ENCODE results near the gene MTERF1.

GRCh38 chr7:91880016-91880412, 488 bp downstream of the MTERF1 start:
- TF ChIP-seq CTCF (IDR thresholded peaks at IDR 0.05) (no peak), POLR2AphosphoS5 (IDR thresholded peaks at IDR 0.05; ENCODE audit: low read depth, low read length) (no peak), TCF7L2 (IDR thresholded peaks at IDR 0.05; ENCODE audit: low read depth, low read length) (no peak)
- TF ChIP-seq, protein P1, sequence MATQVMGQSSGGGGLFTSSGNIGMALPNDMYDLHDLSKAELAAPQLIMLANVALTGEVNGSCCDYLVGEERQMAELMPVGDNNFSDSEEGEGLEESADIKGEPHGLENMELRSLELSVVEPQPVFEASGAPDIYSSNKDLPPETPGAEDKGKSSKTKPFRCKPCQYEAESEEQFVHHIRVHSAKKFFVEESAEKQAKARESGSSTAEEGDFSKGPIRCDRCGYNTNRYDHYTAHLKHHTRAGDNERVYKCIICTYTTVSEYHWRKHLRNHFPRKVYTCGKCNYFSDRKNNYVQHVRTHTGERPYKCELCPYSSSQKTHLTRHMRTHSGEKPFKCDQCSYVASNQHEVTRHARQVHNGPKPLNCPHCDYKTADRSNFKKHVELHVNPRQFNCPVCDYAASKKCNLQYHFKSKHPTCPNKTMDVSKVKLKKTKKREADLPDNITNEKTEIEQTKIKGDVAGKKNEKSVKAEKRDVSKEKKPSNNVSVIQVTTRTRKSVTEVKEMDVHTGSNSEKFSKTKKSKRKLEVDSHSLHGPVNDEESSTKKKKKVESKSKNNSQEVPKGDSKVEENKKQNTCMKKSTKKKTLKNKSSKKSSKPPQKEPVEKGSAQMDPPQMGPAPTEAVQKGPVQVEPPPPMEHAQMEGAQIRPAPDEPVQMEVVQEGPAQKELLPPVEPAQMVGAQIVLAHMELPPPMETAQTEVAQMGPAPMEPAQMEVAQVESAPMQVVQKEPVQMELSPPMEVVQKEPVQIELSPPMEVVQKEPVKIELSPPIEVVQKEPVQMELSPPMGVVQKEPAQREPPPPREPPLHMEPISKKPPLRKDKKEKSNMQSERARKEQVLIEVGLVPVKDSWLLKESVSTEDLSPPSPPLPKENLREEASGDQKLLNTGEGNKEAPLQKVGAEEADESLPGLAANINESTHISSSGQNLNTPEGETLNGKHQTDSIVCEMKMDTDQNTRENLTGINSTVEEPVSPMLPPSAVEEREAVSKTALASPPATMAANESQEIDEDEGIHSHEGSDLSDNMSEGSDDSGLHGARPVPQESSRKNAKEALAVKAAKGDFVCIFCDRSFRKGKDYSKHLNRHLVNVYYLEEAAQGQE (IDR thresholded peaks at IDR 0.05; ENCODE audit: insufficient read depth in 1 of 2, low read depth in 2 of 2, low read length in 1 of 2): no peak
